HCT116 (cell line): Measurements from ENCODE around the gene RPGRIP1.

Experiments
- REST ChIP-seq: IDR thresholded peaks from 2 replicates; pipeline ENCODE4 v1.6.1; 2012; ENCODE audit warnings: low read depth
- TF ChIP-seq, protein P1 (sequence below), 3 experiments: fragments of 200-600 bp in 1 of 3; sonication (generic) in 1 of 3; IDR thresholded peaks in 2 of 3; conservative IDR thresholded peaks in 1 of 3; 2 replicates each; pipeline ENCODE4 v1.5.1; 2012 to 2017; ENCODE audit warnings: low read depth in 2 of 3, low read length in 2 of 3, antibody characterized with exemption in 1 of 3, borderline replicate concordance in 1 of 3, control low read depth in 1 of 3, mild to moderate bottlenecking in 1 of 3, mixed read lengths in 1 of 3, mixed run types in 1 of 3, moderate library complexity in 1 of 3; ENCODE audit not compliant: insufficient read depth in 1 of 3

GRCh38 chr14:21309956-21310355 is 30.1 kb downstream of the RPGRIP1 start:
- no peak for TF ChIP-seq REST
- TF ChIP-seq, protein P1, sequence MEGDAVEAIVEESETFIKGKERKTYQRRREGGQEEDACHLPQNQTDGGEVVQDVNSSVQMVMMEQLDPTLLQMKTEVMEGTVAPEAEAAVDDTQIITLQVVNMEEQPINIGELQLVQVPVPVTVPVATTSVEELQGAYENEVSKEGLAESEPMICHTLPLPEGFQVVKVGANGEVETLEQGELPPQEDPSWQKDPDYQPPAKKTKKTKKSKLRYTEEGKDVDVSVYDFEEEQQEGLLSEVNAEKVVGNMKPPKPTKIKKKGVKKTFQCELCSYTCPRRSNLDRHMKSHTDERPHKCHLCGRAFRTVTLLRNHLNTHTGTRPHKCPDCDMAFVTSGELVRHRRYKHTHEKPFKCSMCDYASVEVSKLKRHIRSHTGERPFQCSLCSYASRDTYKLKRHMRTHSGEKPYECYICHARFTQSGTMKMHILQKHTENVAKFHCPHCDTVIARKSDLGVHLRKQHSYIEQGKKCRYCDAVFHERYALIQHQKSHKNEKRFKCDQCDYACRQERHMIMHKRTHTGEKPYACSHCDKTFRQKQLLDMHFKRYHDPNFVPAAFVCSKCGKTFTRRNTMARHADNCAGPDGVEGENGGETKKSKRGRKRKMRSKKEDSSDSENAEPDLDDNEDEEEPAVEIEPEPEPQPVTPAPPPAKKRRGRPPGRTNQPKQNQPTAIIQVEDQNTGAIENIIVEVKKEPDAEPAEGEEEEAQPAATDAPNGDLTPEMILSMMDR (IDR thresholded peaks at IDR 0.05 in 2 of 3, conservative IDR thresholded peaks at IDR 0.05 in 1 of 3; ENCODE audit: borderline replicate concordance in 1 of 3, insufficient read depth in 1 of 3, low read depth in 2 of 3, low read length in 2 of 3) = no peak
